Upper lobe of left lung (tissue), 6 donors: ENCODE results near the gene NCOA1. TPM values are rescaled to one million over a fixed set of nuclear protein-coding genes. Genes with fewer than 3 reads are reported as not detected.

Experiments used
- ATAC-seq, 2 donors: fragments of 200-7000 bp; cut with Tn5 transposase; one replicate each; pipeline ENCODE4 v1.9.1; 2022; ENCODE audit warnings: mild to moderate bottlenecking in 2 of 2, moderate library complexity in 2 of 2; ENCODE audit not compliant: low FRiP score in 2 of 2
- DNase-seq, 2 donors: peaks; one replicate each; pipeline ENCODE4 v3.0.0-alpha.2; 2019 to 2020
- H3K27ac ChIP-seq, 4 donors: fragments of 200-600 bp; sonication (generic); one replicate each; pipeline ENCODE4 v1.5.1; 2016 to 2019
- H3K27me3 ChIP-seq, 4 donors: fragments of 200-600 bp; sonication (generic); one replicate each; pipeline ENCODE4 v1.5.1; 2017 to 2019
- H3K36me3 ChIP-seq, 4 donors: fragments of 200-600 bp; sonication (generic); one replicate each; pipeline ENCODE4 v1.5.1; 2016 to 2019
- H3K4me1 ChIP-seq, 4 donors: fragments of 200-600 bp; sonication (generic); one replicate each; pipeline ENCODE4 v1.5.1; 2018 to 2019
- H3K4me3 ChIP-seq, 4 donors: fragments of 200-600 bp; sonication (generic); one replicate each; pipeline ENCODE4 v1.5.1; 2017 to 2019; ENCODE audit warnings: mild to moderate bottlenecking in 2 of 4, moderate library complexity in 1 of 4
- H3K9me3 ChIP-seq, 4 donors: fragments of 200-600 bp; sonication (generic); one replicate each; pipeline ENCODE4 v1.5.1; 2018 to 2019
- EP300 ChIP-seq, 4 donors: sonication (generic); formaldehyde crosslinking; IDR thresholded peaks; one replicate each; pipeline ENCODE4 v1.5.1; 2017; ENCODE audit warnings: antibody characterized with exemption in 4 of 4, control low read depth in 2 of 4
- POLR2A ChIP-seq, 4 donors: fragments of 450-650 bp; IDR thresholded peaks; one replicate each; pipeline ENCODE4 v1.5.1; 2016 to 2017; ENCODE audit warnings: antibody characterized with exemption in 4 of 4, mild to moderate bottlenecking in 2 of 4
- POLR2AphosphoS5 ChIP-seq, 2 donors: sonication (generic); formaldehyde crosslinking; IDR thresholded peaks; one replicate each; pipeline ENCODE4 v1.5.1; 2017; ENCODE audit warnings: antibody characterized with exemption in 2 of 2
- WGBS, 2 donors: methylation state at CpG; one replicate each; pipeline ENCODE4 v1.1.5; 2017 to 2018; 5-methylcytosine and 5-hydroxymethylcytosine counted together
- total RNA-seq, 6 donors: library from RNA; depleted of rRNA in 4 of 6; stranded (reverse); fragments of >200 nt in 4 of 6; gene quantifications; one replicate each; pipeline versions ENCODE4 v1.1.0 to v1.2.1, GENCODE V29; 2016 to 2021
- TF ChIP-seq, protein P1 (sequence below), 6 experiments: fragments of 450-650 bp in 4 of 6; fragments of 200-600 bp in 2 of 6; sonication (generic) in 2 of 6; IDR thresholded peaks; one replicate each; pipeline ENCODE4 v1.5.1; 2016 to 2019; ENCODE audit warnings: antibody characterized with exemption in 6 of 6
- donor health status: DM: no; HTN: no; CAD: no; lungs with moderate emphysema.
- donor health status: DM: no; HTN: yes; CAD: no; lungs with severe emphysema.

The NCOA1 gene
- total RNA-seq, 6 donors from 2014 or later: 38.3 to 68.1 (median 42.5) TPM

DNA sequence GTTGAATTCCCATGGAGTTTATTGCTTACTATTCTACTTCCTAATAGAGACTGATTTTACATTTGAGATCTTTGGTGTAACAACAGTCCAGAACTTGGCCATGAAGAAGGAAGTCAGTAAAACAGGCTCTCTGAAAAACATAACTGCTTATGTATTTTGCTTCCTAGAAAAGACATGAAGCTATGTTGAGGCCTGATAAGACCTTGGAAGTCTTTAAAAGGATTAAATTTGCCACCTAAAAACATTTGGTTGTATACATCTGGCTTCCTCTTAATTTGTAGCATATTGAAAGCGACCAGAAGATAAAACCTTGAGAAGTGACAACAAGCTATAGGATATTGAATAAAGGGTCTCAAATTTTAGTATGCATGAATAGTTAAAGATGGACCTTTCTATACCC lies 265.7 kb downstream of the NCOA1 start:
- Histone ChIP-seq H3K4me1 (no peaks in the 10 kb centered on the region), H3K9me3 (no peaks in the 10 kb centered on the region), H3K36me3 (peaks cover 9 to 83% (median 29%) of the 10 kb centered on the region in 4 donors), H3K27me3 (no peaks in the 10 kb centered on the region), H3K4me3 (no peak overlapping the region), H3K27ac (no peak overlapping the region)
- TF ChIP-seq EP300 (IDR thresholded peaks at IDR 0.05): no peak
- TF ChIP-seq POLR2AphosphoS5 (IDR thresholded peaks at IDR 0.05): no peak
- TF ChIP-seq POLR2A (IDR thresholded peaks at IDR 0.05): no peak
- TF ChIP-seq, protein P1, sequence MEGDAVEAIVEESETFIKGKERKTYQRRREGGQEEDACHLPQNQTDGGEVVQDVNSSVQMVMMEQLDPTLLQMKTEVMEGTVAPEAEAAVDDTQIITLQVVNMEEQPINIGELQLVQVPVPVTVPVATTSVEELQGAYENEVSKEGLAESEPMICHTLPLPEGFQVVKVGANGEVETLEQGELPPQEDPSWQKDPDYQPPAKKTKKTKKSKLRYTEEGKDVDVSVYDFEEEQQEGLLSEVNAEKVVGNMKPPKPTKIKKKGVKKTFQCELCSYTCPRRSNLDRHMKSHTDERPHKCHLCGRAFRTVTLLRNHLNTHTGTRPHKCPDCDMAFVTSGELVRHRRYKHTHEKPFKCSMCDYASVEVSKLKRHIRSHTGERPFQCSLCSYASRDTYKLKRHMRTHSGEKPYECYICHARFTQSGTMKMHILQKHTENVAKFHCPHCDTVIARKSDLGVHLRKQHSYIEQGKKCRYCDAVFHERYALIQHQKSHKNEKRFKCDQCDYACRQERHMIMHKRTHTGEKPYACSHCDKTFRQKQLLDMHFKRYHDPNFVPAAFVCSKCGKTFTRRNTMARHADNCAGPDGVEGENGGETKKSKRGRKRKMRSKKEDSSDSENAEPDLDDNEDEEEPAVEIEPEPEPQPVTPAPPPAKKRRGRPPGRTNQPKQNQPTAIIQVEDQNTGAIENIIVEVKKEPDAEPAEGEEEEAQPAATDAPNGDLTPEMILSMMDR (IDR thresholded peaks at IDR 0.05): no peak
- WGBS, 2 donors: 94 to 100% methylated on average over 1 of the region's 1 CpG
- ATAC-seq: no peak
- DNase-seq: no peak

DNA sequence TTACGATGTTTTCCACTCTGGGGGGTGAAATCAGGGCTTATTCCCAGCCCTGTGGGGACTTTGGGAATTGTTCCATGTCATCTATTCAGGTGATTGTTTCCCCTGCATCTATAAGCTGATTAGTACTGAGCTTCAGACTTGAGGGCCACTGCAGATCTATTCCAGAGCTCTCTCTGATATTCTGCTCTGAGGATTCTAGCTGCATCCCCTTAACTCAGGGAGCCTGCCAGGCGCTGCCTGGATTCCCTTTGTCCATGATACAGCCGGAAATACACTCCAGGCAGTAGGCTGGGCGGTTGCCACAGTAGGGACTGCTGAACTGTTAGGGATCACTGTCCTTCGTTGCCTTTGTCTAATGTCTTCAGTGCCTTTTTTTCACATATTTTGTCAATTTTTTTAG lies 270.8 kb downstream of the NCOA1 start:
- H3K4me3 ChIP-seq: no peak overlapping the region
- no peak for TF ChIP-seq POLR2AphosphoS5 (IDR thresholded peaks at IDR 0.05)
- TF ChIP-seq EP300 (IDR thresholded peaks at IDR 0.05): no peak
- no peak for TF ChIP-seq POLR2A (IDR thresholded peaks at IDR 0.05)
- TF ChIP-seq, protein P1 (IDR thresholded peaks at IDR 0.05): no peak
- no peaks in the 10 kb centered on the region for H3K4me1 ChIP-seq
- WGBS, 2 donors: 88 to 95% methylated on average over 5 of the region's 5 CpGs
- no peaks in the 10 kb centered on the region for H3K9me3 ChIP-seq
- H3K27ac ChIP-seq: no peak overlapping the region
- peaks cover 17 to 71% (median 36%) of the 10 kb centered on the region in 4 donors for H3K36me3 ChIP-seq
- no peaks in the 10 kb centered on the region for H3K27me3 ChIP-seq
- DNase-seq (no peak), ATAC-seq (no peak)

DNA sequence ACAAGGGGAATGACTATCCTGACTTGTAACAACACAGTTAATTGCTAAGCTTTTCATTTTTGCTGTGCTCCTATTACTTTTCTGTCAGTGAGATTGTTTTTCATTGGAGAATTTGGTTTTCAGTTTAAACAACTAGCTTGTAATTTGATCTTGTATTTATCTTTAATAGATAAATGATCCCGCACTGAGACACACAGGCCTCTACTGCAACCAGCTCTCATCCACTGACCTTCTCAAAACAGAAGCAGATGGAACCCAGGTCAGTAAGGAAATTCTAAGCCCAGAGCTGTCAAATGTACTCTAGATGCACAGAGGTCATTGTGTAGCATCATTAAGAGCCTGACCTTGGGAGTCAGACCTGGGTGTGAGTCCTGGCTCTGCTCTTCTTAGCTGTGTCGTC lies 271.5 kb downstream of the NCOA1 start:
- DNase-seq (no peak), ATAC-seq (no peak)
- Histone ChIP-seq H3K27me3 (no peaks in the 10 kb centered on the region), H3K4me1 (no peaks in the 10 kb centered on the region), H3K4me3 (no peak overlapping the region), H3K36me3 (peaks cover 17 to 65% (median 36%) of the 10 kb centered on the region in 4 donors), H3K9me3 (no peaks in the 10 kb centered on the region), H3K27ac (no peak overlapping the region)
- TF ChIP-seq EP300 (IDR thresholded peaks at IDR 0.05) (no peak), POLR2A (IDR thresholded peaks at IDR 0.05) (no peak), POLR2AphosphoS5 (IDR thresholded peaks at IDR 0.05) (no peak)
- TF ChIP-seq, protein P1 (IDR thresholded peaks at IDR 0.05): no peak
- 80 to 87% methylated on average over 2 of the region's 2 CpGs for WGBS, 2 donors

DNA sequence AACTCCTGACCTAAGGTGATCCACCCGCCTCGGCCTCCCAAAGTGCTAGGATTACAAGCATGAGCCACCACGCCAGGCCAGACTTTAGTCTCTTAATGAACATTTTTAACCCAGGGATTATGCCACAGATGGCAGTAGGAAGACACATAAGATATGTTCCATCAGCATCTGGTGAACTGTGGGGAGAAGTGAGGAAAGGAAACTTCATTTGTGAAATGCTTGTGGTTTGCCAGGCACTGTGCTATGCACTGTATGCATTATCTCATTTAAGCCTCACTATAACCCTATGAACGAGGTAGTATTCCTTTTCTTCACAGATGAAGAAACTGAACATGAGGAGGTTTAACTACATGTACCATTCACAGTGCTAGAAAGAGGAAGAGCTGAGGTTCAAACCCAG lies 272.8 kb downstream of the NCOA1 start:
- no peak for DNase-seq
- ATAC-seq: no peak
- TF ChIP-seq POLR2A (IDR thresholded peaks at IDR 0.05) (no peak), EP300 (IDR thresholded peaks at IDR 0.05) (no peak), POLR2AphosphoS5 (IDR thresholded peaks at IDR 0.05) (no peak)
- TF ChIP-seq, protein P1 (IDR thresholded peaks at IDR 0.05): no peak
- H3K9me3 ChIP-seq: no peaks in the 10 kb centered on the region
- WGBS, 2 donors: 97% methylated on average over 4 of the region's 4 CpGs
- H3K27me3 ChIP-seq: no peaks in the 10 kb centered on the region
- H3K27ac ChIP-seq: no peak overlapping the region
- peaks cover 14 to 57% (median 29%) of the 10 kb centered on the region in 4 donors for H3K36me3 ChIP-seq
- peaks cover 0 to 5% (median 0%) of the 10 kb centered on the region in 4 donors for H3K4me1 ChIP-seq
- no peak overlapping the region for H3K4me3 ChIP-seq

DNA sequence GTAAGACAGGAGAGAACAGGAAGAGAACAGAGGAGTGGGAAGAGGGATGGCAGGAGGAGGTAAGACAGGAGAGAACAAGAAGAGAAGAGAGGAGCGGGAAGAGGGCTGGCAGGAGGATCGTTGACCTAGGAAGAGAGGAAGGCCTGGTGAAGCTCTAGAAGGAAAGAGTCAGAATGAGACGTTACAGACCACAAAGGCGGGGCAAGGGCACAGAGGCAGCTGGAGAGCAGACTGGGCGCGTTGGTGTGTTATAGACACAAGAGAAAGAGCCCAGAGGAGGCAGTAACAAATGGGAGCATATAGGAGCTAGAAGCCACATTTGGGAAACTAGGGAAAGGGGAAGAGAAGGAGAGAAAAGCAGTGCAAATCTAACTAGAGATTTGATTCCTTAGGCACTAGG lies 275.6 kb downstream of the NCOA1 start:
- TF ChIP-seq, protein P1 (IDR thresholded peaks at IDR 0.05): no peak
- no peak for TF ChIP-seq POLR2AphosphoS5 (IDR thresholded peaks at IDR 0.05)
- TF ChIP-seq EP300 (IDR thresholded peaks at IDR 0.05): no peak
- TF ChIP-seq POLR2A (IDR thresholded peaks at IDR 0.05): no peak
- H3K27me3 ChIP-seq: no peaks in the 10 kb centered on the region
- H3K4me1 ChIP-seq: peaks cover 0 to 5% (median 0%) of the 10 kb centered on the region in 4 donors
- WGBS, 2 donors: 70 to 76% methylated on average over 6 of the region's 6 CpGs
- ATAC-seq (no peak), DNase-seq (no peak)
- H3K4me3 ChIP-seq: no peak overlapping the region
- H3K36me3 ChIP-seq: peaks cover 14 to 49% (median 25%) of the 10 kb centered on the region in 4 donors
- H3K9me3 ChIP-seq: no peaks in the 10 kb centered on the region
- H3K27ac ChIP-seq: no peak overlapping the region
